Keratinocyte (primary cell): ENCODE results near the gene MRM2. TPM values are rescaled to one million over a fixed set of nuclear protein-coding genes. Genes with fewer than 3 reads are reported as not detected.

Experiments used
- DNase-seq: peaks from one replicate; pipeline ENCODE4 v3.0.0-alpha.2; 2011; ENCODE audit warnings: low read depth, missing footprints, low spot score
- FAIRE-seq: peaks from 2 replicates; lab custom pipeline; 2011; peaks lifted over from hg19 to GRCh38; lab: Jason Lieb, UNC
- H2AFZ ChIP-seq: 2 replicates; pipeline ENCODE4 v1.6.0; 2012; ENCODE audit warnings: low read length, control low read depth, inconsistent platforms; ENCODE audit not compliant: control insufficient read depth
- H3K27ac ChIP-seq: 2 replicates; pipeline ENCODE4 v1.5.1; 2011; ENCODE audit warnings: low read length; ENCODE audit not compliant: control insufficient read depth, insufficient read depth
- H3K27me3 ChIP-seq: 3 replicates; pipeline ENCODE4 v1.6.0; 2011; ENCODE audit warnings: low read length; ENCODE audit not compliant: control insufficient read depth, insufficient read depth; ENCODE audit errors: extremely low read depth
- H3K36me3 ChIP-seq, 2 experiments: 2 replicates in 1 of 2; 3 replicates in 1 of 2; pipeline ENCODE4 v1.5.1; 2011; ENCODE audit warnings: low read length in 2 of 2, mild to moderate bottlenecking in 1 of 2; ENCODE audit not compliant: control insufficient read depth in 2 of 2, insufficient read depth in 2 of 2; ENCODE audit errors: extremely low read depth in 1 of 2
- H3K4me1 ChIP-seq: 3 replicates; pipeline ENCODE4 v1.5.1; 2011; ENCODE audit warnings: low read length; ENCODE audit not compliant: control insufficient read depth, insufficient read depth; ENCODE audit errors: extremely low read depth
- H3K4me2 ChIP-seq: 3 replicates; pipeline ENCODE4 v1.6.0; 2011; ENCODE audit warnings: low read depth, low read length; ENCODE audit not compliant: control insufficient read depth, insufficient read depth; ENCODE audit errors: extremely low read depth
- H3K4me3 ChIP-seq, 3 experiments: fragments of 200-600 bp in 1 of 3; sonication (generic) in 1 of 3; 2 replicates in 2 of 3; 3 replicates in 1 of 3; pipeline ENCODE4 v1.5.1; 2011 to 2016; ENCODE audit warnings: low read length in 3 of 3, mild to moderate bottlenecking in 3 of 3, control low read depth in 2 of 3, inconsistent platforms in 1 of 3, low read depth in 1 of 3, mixed read lengths in 1 of 3, mixed run types in 1 of 3, moderate library complexity in 1 of 3; ENCODE audit not compliant: control insufficient read depth in 2 of 3, insufficient read depth in 2 of 3; ENCODE audit errors: extremely low read depth in 1 of 3
- H3K79me2 ChIP-seq: 2 replicates; pipeline ENCODE4 v1.6.0; 2012; ENCODE audit warnings: low read length; ENCODE audit not compliant: control insufficient read depth, insufficient read depth
- H3K9ac ChIP-seq: 3 replicates; pipeline ENCODE4 v1.6.0; 2011; ENCODE audit warnings: low read length; ENCODE audit not compliant: control insufficient read depth, insufficient read depth; ENCODE audit errors: extremely low read depth
- H3K9me1 ChIP-seq: 3 replicates; pipeline ENCODE4 v1.6.0; 2011; ENCODE audit warnings: low read length; ENCODE audit not compliant: control insufficient read depth, insufficient read depth; ENCODE audit errors: extremely low read depth
- H3K9me3 ChIP-seq: 2 replicates; pipeline ENCODE4 v1.5.1; 2012; ENCODE audit warnings: low read depth, low read length; ENCODE audit not compliant: control insufficient read depth
- H4K20me1 ChIP-seq: 3 replicates; pipeline ENCODE4 v1.6.0; 2011; ENCODE audit warnings: low read length; ENCODE audit not compliant: control insufficient read depth, insufficient read depth; ENCODE audit errors: extremely low read depth
- EZH2 ChIP-seq: IDR thresholded peaks from one replicate; pipeline ENCODE4 v1.6.1; 2012; ENCODE audit warnings: inconsistent platforms, mild to moderate bottlenecking, low read length, moderate library complexity
- dilution Hi-C: fragments of 300-500 bp; cut with MboI; formaldehyde crosslinking; loops from one replicate; pipeline ENCODE4 v1.7.0; 2020; ENCODE audit warnings: low sequenced_read_pairs; ENCODE audit not compliant: extremely low pct_ligation_motif_present
- polyA plus RNA-seq, 5 experiments: library from polyadenylated mRNA; depleted of rRNA in 3 of 5; stranded (reverse) in 3 of 5; stranded (forward) in 1 of 5; unstranded in 1 of 5; fragments of >200 nt; gene quantifications; 1 replicate in 1 of 5; 2 replicates in 3 of 5; 3 replicates in 1 of 5; pipeline versions ENCODE4 v1.2.1 to v1.2.3, GENCODE V29; 2011 to 2012; ENCODE audit warnings: missing spikeins in 2 of 5, low read depth in 1 of 5, low replicate concordance in 1 of 5
- TF ChIP-seq, protein P1 (sequence below), 3 experiments: IDR thresholded peaks in 1 of 3; conservative IDR thresholded peaks in 1 of 3; optimal IDR thresholded peaks in 1 of 3; 2 replicates in 2 of 3; 3 replicates in 1 of 3; pipeline versions ENCODE3 to v1.5.1; 2011; ENCODE audit warnings: low read length in 3 of 3, mild to moderate bottlenecking in 3 of 3, moderate library complexity in 2 of 3, control low read depth in 1 of 3, inconsistent platforms in 1 of 3; ENCODE audit not compliant: insufficient read depth in 2 of 3; ENCODE audit errors: extremely low read depth in 1 of 3

Gene MRM2
- polyA plus RNA-seq, 1 donor (not counting 4 experiments of a cell fraction or from before 2014, with no cell fraction given) = 21.5 TPM

DNA sequence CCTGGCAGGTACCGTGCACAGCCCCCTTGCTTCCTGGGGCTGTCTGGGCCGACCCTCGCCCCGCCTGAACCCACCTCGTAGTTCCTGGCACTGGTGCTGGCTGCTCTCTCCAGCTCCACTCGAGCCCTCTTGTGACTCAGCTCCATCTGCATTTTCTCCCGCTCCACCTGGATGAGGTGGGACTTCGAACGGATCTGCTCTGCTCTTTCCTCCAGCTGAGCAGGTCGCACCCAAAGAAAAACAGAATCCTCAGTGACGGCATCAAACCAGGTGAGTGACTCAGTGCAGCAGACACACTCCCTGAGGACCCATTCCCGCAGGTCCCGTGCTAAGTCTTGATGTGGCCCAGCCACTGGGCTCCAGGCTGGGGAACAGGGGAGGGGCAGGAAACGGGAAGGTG lies 16.7 kb downstream of the MRM2 start:
- H4K20me1 ChIP-seq = peaks cover 6% of the 10 kb centered on the region
- no peaks in the 10 kb centered on the region for H3K9me3 ChIP-seq
- no peaks in the 10 kb centered on the region for H3K27me3 ChIP-seq
- H3K9ac ChIP-seq = peak overlapping the region; percentile 66
- H2AFZ ChIP-seq = no peak overlapping the region
- peak overlapping the region; percentile 93 for H3K27ac ChIP-seq
- dilution Hi-C loops = no loop called here
- peak overlapping the region in 2 of 3 experiments; percentile 13 to 25 for H3K4me3 ChIP-seq
- peaks cover 25% of the 10 kb centered on the region for H3K4me1 ChIP-seq
- no peaks in the 10 kb centered on the region for H3K9me1 ChIP-seq
- peak overlapping the region; percentile 76 for H3K4me2 ChIP-seq
- no peak for TF ChIP-seq EZH2
- TF ChIP-seq, protein P1, sequence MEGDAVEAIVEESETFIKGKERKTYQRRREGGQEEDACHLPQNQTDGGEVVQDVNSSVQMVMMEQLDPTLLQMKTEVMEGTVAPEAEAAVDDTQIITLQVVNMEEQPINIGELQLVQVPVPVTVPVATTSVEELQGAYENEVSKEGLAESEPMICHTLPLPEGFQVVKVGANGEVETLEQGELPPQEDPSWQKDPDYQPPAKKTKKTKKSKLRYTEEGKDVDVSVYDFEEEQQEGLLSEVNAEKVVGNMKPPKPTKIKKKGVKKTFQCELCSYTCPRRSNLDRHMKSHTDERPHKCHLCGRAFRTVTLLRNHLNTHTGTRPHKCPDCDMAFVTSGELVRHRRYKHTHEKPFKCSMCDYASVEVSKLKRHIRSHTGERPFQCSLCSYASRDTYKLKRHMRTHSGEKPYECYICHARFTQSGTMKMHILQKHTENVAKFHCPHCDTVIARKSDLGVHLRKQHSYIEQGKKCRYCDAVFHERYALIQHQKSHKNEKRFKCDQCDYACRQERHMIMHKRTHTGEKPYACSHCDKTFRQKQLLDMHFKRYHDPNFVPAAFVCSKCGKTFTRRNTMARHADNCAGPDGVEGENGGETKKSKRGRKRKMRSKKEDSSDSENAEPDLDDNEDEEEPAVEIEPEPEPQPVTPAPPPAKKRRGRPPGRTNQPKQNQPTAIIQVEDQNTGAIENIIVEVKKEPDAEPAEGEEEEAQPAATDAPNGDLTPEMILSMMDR (optimal IDR thresholded peaks at IDR 0.05 in 1 of 3, IDR thresholded peaks at IDR 0.05 in 1 of 3, conservative IDR thresholded peaks at IDR 0.05 in 1 of 3; ENCODE audit: extremely low read depth in 1 of 3, insufficient read depth in 2 of 3, low read length in 3 of 3) = no peak
- H3K36me3 ChIP-seq = peaks cover 23 to 35% of the 10 kb centered on the region in 2 experiments
- peak; percentile 95 for DNase-seq
- FAIRE-seq = peak; percentile 96
- peaks cover 47% of the 10 kb centered on the region for H3K79me2 ChIP-seq

DNA sequence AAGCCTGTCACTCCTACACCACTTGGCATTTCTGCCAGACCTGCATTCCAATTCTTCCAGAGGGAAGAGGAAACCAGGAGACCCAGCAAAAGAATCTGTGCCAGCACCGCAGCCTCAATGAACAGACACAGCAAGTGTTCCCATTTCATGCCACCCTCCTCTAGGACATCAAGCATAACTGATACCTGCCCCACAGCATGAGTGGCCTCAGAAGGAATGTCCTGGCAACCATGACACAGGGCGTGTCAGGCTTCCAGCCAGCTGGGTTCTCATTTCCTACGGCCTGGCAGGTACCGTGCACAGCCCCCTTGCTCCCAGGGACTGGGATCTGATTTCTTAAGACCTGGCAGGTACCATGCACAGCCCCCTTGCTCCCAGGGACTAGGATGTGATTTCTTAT lies 17.1 kb downstream of the MRM2 start:
- Histone ChIP-seq H2AFZ (no peak overlapping the region), H3K4me2 (peak overlapping the region; percentile 76)
- DNase-seq = peak; percentile 67

More for the DNA sequence above, 17.1 kb downstream of the MRM2 start:
- Histone ChIP-seq H3K79me2 (peaks cover 46% of the 10 kb centered on the region), H3K36me3 (peaks cover 23 to 35% of the 10 kb centered on the region in 2 experiments), H3K9ac (peak overlapping the region; percentile 66), H3K9me3 (no peaks in the 10 kb centered on the region), H3K4me3 (peak overlapping the region; percentile 13 to 50 (median 30)), H3K9me1 (no peaks in the 10 kb centered on the region), H3K27me3 (no peaks in the 10 kb centered on the region), H3K27ac (peak overlapping the region; percentile 93), H3K4me1 (peaks cover 25% of the 10 kb centered on the region), H4K20me1 (peaks cover 6% of the 10 kb centered on the region)
- TF ChIP-seq, protein P1 (optimal IDR thresholded peaks at IDR 0.05 in 1 of 3, IDR thresholded peaks at IDR 0.05 in 1 of 3, conservative IDR thresholded peaks at IDR 0.05 in 1 of 3; ENCODE audit: extremely low read depth in 1 of 3, insufficient read depth in 2 of 3, low read length in 3 of 3) = no peak
- no peak for TF ChIP-seq EZH2
- dilution Hi-C loops = no loop called here
- FAIRE-seq = no peak
